MM.1S (cell line): ENCODE data around the gene APLP2.

Experiments used
- DNase-seq: peaks from one replicate; pipeline ENCODE4 v3.0.0-alpha.2; 2015
- H2AFZ ChIP-seq: fragments of 300-600 bp; sonication (generic); 2 replicates; pipeline ENCODE4 v1.6.0; 2016; ENCODE audit warnings: antibody characterized with exemption, low read length
- H3F3A ChIP-seq: fragments of 300-600 bp; sonication (generic); 2 replicates; pipeline ENCODE4 v1.6.1; 2016; ENCODE audit warnings: mild to moderate bottlenecking, antibody characterized with exemption, low read length, moderate library complexity, mixed read lengths; ENCODE audit not compliant: insufficient read depth
- H3K27ac ChIP-seq: fragments of 300-600 bp; sonication (generic); 2 replicates; pipeline ENCODE4 v1.5.1; 2016; ENCODE audit warnings: mild to moderate bottlenecking, low read length
- H3K27me3 ChIP-seq: fragments of 300-600 bp; sonication (generic); replicated peaks from 2 replicates; pipeline ENCODE4 v1.6.0; 2016; ENCODE audit warnings: low read length; ENCODE audit not compliant: insufficient read depth
- H3K36me3 ChIP-seq: fragments of 300-600 bp; sonication (generic); replicated peaks from 2 replicates; pipeline ENCODE4 v1.6.1; 2016; ENCODE audit warnings: mild to moderate bottlenecking, low read length, mixed read lengths; ENCODE audit not compliant: insufficient read depth
- H3K4me1 ChIP-seq: fragments of 300-600 bp; sonication (generic); 2 replicates; pipeline ENCODE4 v1.6.1; 2016; ENCODE audit warnings: low read length, mixed read lengths
- H3K4me2 ChIP-seq: fragments of 300-600 bp; sonication (generic); 2 replicates; pipeline ENCODE4 v1.6.0; 2016; ENCODE audit warnings: low read depth, low read length
- H3K4me3 ChIP-seq: fragments of 300-600 bp; sonication (generic); 2 replicates; pipeline ENCODE4 v1.5.1; 2016; ENCODE audit warnings: low read length, mixed read lengths
- H3K79me2 ChIP-seq: fragments of 300-600 bp; sonication (generic); 2 replicates; pipeline ENCODE4 v1.6.1; 2016; ENCODE audit warnings: mixed run types, low read length, mixed read lengths
- H3K9ac ChIP-seq: fragments of 300-600 bp; sonication (generic); 2 replicates; pipeline ENCODE4 v1.6.1; 2016; ENCODE audit warnings: low read length, mixed read lengths
- H3K9me2 ChIP-seq: fragments of 300-600 bp; sonication (generic); replicated peaks from 2 replicates; pipeline ENCODE4 v1.6.1; 2016; ENCODE audit warnings: mild to moderate bottlenecking, low read length, mixed read lengths; ENCODE audit not compliant: insufficient read depth
- H3K9me3 ChIP-seq: fragments of 300-600 bp; sonication (generic); replicated peaks from 2 replicates; pipeline ENCODE4 v1.6.1; 2016; ENCODE audit warnings: mild to moderate bottlenecking, low read length, mixed read lengths; ENCODE audit not compliant: insufficient read depth
- H4K20me1 ChIP-seq: fragments of 300-600 bp; sonication (generic); 2 replicates; pipeline ENCODE4 v1.6.1; 2016; ENCODE audit warnings: mild to moderate bottlenecking, low read length, moderate library complexity, mixed read lengths; ENCODE audit not compliant: insufficient read depth
- EZH2 ChIP-seq: fragments of 300-600 bp; sonication (generic); optimal IDR thresholded peaks from 2 replicates; pipeline ENCODE3; 2017; ENCODE audit warnings: low read depth, mild to moderate bottlenecking, antibody characterized with exemption, low read length, mixed read lengths
- EZH2phosphoT487 ChIP-seq: fragments of 300-600 bp; sonication (generic); IDR thresholded peaks from 2 replicates; pipeline ENCODE4 v1.6.1; 2018; ENCODE audit warnings: antibody characterized with exemption, low read length
- TF ChIP-seq, protein P1 (sequence below): fragments of 300-600 bp; sonication (generic); IDR thresholded peaks from 2 replicates; pipeline ENCODE4 v1.5.1; 2016; ENCODE audit warnings: antibody characterized with exemption, low read length, mixed read lengths

APLP2 gene

DNA sequence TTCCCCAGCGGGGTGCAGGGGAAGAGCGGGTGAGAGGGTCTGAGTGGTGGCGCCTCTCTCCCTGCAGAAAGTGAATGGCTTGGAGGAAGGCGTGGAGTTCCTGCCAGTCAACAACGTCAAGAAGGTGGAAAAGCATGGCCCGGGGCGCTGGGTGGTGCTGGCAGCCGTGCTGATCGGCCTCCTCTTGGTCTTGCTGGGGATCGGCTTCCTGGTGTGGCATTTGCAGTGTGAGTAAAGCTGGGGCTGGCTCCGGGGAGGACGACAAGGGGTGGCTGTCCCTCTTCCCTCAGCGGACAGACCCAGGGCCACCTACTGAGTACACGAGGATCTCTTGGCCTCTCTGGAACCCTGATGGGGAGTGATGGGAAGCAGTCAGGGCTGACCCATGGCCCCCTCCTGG, 118.4 kb downstream of the APLP2 start:
- Histone ChIP-seq H3K79me2 (peaks cover 77% of the 10 kb centered on the region), H3F3A (no peaks in the 10 kb centered on the region), H3K9me3 (no peaks in the 10 kb centered on the region), H3K4me2 (no peak overlapping the region), H3K27me3 (no peaks in the 10 kb centered on the region), H2AFZ (no peak overlapping the region), H3K9me2 (no peaks in the 10 kb centered on the region), H3K9ac (no peak overlapping the region), H3K4me1 (no peaks in the 10 kb centered on the region), H4K20me1 (0 out of 2 replicates have a peak, but pooled peaks cover 3% of the 10 kb centered on the region), H3K27ac (no peak overlapping the region), H3K36me3 (no peaks in the 10 kb centered on the region), H3K4me3 (no peak overlapping the region)
- no peak for DNase-seq
- TF ChIP-seq, protein P1, sequence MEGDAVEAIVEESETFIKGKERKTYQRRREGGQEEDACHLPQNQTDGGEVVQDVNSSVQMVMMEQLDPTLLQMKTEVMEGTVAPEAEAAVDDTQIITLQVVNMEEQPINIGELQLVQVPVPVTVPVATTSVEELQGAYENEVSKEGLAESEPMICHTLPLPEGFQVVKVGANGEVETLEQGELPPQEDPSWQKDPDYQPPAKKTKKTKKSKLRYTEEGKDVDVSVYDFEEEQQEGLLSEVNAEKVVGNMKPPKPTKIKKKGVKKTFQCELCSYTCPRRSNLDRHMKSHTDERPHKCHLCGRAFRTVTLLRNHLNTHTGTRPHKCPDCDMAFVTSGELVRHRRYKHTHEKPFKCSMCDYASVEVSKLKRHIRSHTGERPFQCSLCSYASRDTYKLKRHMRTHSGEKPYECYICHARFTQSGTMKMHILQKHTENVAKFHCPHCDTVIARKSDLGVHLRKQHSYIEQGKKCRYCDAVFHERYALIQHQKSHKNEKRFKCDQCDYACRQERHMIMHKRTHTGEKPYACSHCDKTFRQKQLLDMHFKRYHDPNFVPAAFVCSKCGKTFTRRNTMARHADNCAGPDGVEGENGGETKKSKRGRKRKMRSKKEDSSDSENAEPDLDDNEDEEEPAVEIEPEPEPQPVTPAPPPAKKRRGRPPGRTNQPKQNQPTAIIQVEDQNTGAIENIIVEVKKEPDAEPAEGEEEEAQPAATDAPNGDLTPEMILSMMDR = no peak
- TF ChIP-seq EZH2phosphoT487 = no peak
- TF ChIP-seq EZH2 = no peak

DNA sequence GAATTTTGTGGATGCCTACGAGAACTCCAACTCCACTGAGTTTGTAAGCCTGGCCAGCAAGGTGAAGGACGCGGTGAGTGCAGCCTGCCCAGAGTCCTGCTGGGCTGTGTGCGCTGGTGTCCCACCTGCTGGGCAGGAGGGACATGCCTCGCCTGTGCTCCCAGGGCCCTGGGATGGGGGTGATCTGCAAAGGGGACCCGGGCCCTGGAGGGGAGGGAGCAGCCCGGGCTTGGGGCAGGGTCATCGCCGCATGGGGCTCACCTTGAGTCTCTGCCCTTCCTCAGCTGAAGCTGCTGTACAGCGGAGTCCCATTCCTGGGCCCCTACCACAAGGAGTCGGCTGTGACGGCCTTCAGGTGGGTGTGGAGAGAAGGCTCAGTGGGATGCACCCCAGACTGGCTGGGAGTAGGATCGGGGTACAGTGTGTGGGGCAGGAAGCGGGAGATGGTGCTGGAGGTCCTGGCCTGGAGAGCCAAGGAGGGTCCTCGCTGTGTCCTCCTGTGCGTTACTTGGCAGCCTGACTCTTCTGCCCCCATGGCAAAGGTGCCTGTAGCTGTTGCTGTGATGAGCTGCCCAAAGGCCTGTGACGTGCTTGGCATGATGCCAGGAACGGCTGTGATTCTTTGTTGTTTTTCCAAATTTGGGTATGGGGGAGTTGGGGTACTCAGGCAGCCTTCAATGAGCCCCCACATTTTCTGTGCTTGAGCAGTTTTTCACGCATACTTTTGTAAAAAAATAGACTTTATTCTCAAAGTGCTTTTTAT, 119.1 kb downstream of the APLP2 start:
- H3K9ac ChIP-seq = no peak overlapping the region
- no peaks in the 10 kb centered on the region for H3K27me3 ChIP-seq
- H3K79me2 ChIP-seq = peaks cover 70% of the 10 kb centered on the region
- H3K4me1 ChIP-seq = no peaks in the 10 kb centered on the region
- 0 out of 2 replicates have a peak, but pooled peaks cover 3% of the 10 kb centered on the region for H4K20me1 ChIP-seq
- no peak overlapping the region for H3K4me2 ChIP-seq
- H3K9me3 ChIP-seq = no peaks in the 10 kb centered on the region
- H2AFZ ChIP-seq = no peak overlapping the region
- no peak overlapping the region for H3K27ac ChIP-seq
- no peak for DNase-seq
- H3F3A ChIP-seq = no peaks in the 10 kb centered on the region
- no peaks in the 10 kb centered on the region for H3K9me2 ChIP-seq
- H3K36me3 ChIP-seq = no peaks in the 10 kb centered on the region
- TF ChIP-seq, protein P1 = no peak
- TF ChIP-seq EZH2phosphoT487 = no peak
- no peak for TF ChIP-seq EZH2
- H3K4me3 ChIP-seq = no peak overlapping the region

DNA sequence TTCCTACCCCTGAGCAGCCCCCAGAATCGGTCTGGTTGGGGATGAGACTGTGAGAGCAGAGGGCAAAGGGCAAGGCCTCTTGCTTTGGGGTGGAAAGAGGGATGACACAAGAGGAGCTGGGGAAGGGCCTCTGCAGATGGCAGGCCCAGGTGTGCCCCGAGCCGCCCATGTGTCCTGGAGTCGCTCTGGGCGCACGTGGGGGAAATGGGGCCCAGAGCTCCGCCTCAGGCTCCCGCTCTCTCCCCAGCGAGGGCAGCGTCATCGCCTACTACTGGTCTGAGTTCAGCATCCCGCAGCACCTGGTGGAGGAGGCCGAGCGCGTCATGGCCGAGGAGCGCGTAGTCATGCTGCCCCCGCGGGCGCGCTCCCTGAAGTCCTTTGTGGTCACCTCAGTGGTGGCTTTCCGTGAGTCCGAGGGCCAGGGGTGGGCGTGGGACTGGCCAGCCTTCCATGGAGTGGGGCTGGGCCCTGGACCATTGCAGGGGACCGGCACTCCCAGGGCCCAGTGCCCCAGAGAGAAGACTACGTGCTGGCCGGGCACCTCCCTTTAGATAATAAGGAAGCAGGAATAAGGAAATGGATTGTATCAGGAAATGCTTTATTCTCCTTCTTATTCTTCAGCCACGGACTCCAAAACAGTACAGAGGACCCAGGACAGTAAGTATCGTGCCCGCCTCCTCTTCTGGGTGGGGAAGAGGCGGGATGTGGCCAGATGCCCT, 120.0 kb downstream of the APLP2 start:
- H3K4me2 ChIP-seq = no peak overlapping the region
- no peaks in the 10 kb centered on the region for H3K9me2 ChIP-seq
- H3K9ac ChIP-seq = no peak overlapping the region
- H3K79me2 ChIP-seq = peaks cover 61% of the 10 kb centered on the region
- no peaks in the 10 kb centered on the region for H3K4me1 ChIP-seq
- 0 out of 2 replicates have a peak, but pooled peaks cover 3% of the 10 kb centered on the region for H4K20me1 ChIP-seq
- no peak for TF ChIP-seq EZH2
- no peaks in the 10 kb centered on the region for H3F3A ChIP-seq
- DNase-seq = no peak
- no peak overlapping the region for H2AFZ ChIP-seq
- no peaks in the 10 kb centered on the region for H3K36me3 ChIP-seq
- no peaks in the 10 kb centered on the region for H3K9me3 ChIP-seq
- H3K27me3 ChIP-seq = no peaks in the 10 kb centered on the region
- no peak overlapping the region for H3K27ac ChIP-seq
- no peak overlapping the region for H3K4me3 ChIP-seq
